Right hindlimb (tissue), 1 donor: ENCODE results near the gene ASH1L.
A peak's percentile ranks its signal among the peaks of the same experiment; 100 is the strongest.

Experiments used
- DNase-seq: peaks from one replicate; pipeline ENCODE4 v3.0.0-alpha.2; 2018

Gene ASH1L

DNA sequence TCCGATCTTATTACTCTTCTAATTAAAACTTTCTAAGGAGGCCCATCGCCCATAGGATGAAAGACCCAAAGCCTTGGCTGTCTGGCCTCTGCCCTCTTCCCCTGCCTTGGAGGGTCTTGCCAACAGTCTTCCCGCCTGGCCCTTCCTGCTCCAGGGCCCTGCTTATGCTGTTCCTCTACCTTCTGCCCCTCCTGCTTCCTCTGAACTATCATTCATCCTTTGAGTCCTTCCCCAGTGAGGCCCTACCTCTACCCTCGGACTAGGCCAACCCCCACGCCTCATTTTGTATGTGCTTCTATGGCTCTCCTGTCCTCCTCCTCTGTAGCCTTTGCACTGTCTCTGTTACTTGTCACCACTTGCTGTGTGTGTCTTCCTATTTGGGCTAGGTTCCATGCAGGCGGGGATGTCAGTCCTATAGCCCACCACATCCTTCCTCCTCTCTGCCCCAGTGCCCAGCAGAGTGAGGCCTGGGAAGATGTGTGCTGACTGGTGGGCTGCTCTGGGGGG is 236.5 kb downstream of the ASH1L start:
- DNase-seq: no peak

DNA sequence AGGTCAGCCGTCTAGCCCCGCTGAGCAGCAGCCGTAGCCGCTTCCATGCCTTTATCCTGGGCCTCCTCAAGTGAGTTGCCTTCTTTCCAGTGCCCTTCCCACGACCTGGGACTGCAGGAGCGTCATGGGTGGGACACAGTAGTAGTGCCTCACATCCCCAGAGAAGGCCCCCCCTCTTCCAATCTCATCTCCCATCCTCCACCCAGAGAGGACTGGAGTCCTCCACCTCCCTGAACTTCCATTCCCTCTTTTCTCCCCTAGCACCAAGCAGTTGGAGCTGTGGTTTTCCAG is 237.1 kb downstream of the ASH1L start:
- DNase-seq: no peak

DNA sequence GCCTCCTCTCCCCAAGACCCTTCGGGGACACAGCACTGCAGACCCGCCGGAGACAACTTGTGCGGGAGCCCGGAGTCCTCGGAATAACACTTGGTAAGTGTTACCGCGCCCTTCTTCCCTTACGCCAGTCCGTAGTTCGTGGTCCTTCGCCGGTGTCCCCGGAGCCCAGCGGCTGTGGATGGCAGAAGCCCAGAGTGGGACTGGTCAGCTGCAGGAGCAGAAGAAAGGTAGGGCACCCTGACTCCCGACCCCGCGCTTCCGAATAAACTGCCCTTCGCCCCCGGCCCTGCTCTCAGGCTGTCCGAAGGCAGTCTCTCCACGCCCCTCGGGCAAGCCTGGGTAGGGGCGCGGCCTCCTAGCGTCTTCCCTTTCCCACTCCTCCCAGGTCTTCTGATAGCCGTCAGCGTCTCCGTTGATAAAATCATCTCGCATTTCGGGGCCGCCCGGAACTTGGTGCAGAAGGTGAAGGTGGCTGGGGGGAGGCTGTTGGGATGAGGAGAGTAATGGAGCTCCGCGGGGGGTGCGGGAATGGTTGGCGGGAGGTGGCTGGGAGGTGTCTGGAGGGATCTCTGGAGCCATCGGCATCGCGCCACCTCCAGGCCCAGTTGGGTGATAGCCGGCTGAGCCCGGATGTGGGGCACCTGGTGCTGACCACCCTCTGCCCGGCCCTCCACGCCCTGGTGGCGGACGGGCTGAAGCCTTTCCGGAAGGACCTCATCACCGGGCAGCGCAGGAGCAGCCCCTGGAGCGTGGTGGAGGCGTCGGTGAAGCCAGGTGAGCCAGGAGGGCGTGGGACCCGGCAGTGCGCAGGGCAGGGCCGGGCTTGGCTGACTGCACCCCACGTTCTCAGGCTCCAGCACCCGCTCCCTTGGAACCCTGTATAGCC is 237.6 kb downstream of the ASH1L start:
- DNase-seq: no peak

DNA sequence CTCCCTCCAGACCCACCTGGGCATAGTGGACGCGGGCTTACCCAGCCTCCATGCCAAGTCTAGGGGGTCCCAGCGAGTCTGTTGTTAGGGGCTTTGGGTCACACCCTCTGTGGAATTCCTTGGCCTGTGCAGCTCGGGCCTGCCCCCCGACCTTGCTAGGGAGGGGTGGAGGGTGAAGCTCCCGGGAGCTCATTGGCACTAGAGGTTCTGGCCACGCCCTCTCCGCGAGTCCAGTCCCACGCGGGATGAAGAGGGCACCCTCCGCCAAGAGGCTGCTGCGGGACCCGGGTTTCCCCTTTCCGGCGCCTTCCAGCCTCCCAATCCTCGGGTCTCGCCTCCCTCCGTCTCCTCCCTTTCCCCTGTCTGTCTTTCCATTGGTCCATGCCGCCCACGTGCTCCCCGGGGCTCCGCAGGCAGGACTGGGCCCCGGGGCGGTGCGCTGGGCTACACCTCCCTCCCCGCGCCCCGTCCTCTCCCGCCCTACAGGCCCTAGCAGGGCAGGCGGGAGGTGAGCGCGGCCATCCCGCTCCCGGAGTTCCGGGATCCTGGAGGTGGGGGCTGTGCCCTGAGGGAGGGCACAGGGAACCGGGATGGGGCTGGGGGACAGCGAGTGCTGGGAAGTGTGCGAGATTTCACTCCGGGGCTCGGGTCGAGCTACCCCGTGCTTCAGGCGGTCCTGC is 238.4 kb downstream of the ASH1L start:
- DNase-seq: peak; percentile 97

DNA sequence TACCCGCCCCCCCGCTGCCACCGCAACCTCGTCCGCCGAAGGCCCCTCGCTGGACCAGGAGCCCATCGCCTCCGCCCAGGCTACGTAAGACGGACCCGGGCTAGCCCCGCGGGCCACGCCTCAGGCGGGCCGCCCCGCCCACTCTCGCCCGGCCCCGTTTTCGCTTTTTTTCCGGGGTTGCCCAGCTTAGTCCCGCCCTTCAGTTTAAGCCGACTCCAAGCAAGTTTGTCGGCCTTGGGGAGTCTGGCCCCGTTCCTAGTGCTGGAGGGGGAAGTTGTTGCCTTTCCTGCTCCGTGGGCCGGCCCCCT is 238.9 kb downstream of the ASH1L start:
- DNase-seq: peak; percentile 95

- DNase-seq: peak; percentile 96
Observed at GRCh38 chr1:155322953-155323728, 239.5 kb downstream of the ASH1L start.

GRCh38 chr1:155322571-155322952 is 240.0 kb downstream of the ASH1L start:
- no peak for DNase-seq

DNA sequence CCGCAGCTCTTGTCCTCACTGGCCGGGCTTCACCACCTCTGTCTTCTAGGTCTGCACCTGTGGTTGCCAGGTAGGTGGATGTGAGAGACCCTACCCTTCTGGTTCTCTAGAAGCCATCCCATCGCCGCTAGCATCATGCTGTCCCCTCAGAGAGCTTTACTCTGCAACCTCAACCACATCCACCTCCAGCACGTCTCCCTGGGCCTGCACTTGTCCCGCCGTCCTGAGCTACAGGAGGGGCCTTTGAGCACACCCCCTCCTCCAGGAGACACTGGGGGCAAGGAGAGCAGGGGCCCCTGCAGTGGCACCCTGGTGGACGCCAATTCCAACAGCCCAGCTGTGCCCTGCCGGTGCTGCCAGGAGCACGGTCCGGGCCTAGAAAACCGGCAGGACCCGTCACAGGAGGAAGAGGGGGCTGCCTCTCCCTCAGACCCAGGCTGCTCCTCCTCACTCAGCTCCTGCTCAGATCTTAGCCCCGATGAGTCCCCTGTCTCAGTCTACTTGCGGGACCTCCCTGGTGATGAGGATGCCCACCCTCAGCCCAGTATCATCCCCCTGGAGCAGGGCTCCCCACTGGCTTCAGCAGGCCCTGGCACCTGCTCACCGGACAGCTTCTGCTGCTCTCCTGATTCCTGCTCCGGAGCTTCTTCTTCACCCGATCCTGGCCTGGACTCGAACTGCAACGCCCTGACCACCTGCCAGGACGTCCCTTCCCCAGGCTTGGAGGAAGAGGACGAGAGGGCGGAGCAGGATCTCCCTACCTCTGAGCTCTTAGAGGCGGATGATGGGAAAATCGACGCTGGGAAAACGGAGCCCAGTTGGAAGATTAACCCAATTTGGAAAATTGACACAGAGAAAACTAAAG is 240.7 kb downstream of the ASH1L start:
- peak; percentile 39 for DNase-seq

DNA sequence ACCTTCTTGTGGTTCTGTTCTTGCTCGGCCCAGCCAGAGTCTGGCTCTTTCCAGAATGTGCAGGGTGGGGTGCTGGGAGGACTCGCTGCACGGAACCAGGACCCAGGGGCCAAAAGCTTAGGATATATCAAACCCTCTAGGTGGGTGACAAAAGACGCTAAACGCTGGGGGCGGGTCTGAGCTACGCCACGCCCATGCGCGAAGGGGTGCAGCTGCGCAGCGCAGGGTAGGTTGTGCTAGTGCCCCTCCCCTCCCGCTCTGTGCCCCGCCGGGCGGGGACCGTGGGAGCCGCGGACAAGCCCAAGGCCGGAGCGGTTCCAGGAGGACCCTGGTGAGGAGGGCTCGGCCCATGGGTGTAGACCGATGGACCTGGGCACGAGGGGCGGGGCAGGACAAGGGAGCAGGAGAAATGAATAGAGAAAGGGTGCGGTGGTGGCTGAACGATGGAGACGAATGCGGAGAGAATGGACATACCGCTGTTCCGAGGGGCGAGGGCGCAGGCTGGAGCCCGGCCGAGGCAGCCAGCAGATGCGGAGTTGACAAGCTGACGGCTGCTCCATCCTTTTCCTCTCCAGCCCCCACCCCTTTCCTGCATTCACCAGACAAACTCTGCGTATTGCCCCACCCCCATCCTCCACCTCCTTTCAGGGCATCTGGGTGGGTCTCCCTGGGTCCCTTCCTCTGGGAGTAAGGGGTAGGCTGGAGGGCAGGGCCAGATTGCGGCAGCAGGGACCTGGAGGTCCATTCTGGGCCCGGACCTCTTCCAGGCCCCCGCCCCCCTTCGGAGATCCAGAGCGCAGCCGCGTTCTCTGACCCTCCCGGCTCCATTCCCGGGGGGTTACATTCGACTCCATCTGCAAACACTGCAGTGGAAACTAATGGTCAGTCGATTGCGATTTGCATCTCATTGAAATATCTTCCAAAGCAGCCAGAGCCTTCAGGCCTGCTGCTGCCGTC is 241.7 kb downstream of the ASH1L start, which contains the start of gene RUSC1:
RUSC1 (plus strand) TSS at position 234 of the 957 bp plus-strand sequence. CDS start 880 bp downstream, outside the sequence.
- peak; percentile 89 for DNase-seq

- DNase-seq: no peak
Observed at GRCh38 chr1:155320252-155320651, 242.4 kb downstream of the ASH1L start.

GRCh38 chr1:155319536-155319935 is 243.1 kb downstream of the ASH1L start:
- DNase-seq: no peak

GRCh38 chr1:155318082-155318481 is 244.5 kb downstream of the ASH1L start:
- DNase-seq: no peak

DNA sequence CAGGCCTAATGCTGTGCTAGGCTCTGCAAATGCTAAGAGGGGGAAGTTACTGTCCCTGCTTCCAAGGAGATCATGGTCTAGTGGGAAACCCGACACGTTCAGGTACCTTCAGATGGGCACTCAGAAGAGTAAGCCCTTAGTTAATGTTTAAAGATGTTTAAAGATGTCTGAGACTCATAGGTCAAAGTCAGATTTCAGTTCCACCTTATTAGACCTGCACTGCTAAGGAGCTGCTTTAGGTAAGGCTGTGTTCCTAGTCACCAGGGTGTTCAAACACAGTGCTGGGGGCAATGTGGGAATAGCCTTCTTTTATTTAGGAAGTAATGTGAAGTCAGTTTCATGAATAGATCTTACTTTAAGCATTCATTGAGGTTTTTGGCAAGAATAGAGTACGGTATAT is 245.7 kb downstream of the ASH1L start:
- no peak for DNase-seq

DNA sequence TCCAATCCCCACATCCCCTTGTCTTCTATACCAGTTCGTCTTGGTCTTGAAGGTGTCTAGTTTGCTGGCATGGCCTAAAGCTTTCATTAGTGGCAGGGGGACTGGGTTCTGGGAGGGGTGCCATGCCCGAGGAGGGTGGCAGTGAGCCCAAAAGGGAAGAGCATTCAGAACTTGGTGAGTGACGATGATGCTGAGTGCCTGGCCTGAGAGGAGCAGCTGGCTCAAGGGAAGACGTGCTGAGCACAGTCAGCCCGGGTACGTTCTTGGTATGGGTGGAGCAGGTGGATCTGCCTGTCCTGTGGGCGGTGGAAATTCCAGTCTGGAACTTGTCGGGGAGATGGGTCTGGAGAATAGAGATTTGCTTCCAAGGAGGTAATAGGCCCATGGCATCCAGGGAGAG is 249.3 kb downstream of the ASH1L start:
- no peak for DNase-seq

DNA sequence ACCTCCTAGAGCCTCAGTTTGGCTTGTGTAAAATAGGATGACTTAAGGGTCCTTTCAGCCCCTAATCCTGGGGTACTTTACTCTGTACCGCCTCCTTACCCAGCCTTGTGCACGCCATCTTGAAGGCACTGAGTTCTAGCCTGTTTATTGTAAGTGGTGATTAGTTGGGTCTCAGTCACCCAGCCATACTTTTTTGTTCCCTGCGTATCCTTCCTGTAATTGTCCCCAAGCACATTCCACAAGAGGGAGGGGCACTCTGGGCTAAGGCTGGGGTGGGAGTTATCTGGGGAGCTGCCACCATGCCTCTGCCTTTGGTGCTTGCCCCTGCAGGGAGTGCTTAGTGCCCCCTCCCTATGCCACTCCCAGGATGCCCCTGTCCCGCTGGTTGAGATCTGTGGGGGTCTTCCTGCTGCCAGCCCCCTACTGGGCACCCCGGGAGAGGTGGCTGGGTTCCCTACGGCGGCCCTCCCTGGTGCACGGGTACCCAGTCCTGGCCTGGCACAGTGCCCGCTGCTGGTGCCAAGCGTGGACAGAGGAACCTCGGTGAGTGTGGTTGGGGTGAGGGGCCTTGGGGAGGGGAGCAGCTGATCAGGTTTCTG is 253.1 kb downstream of the ASH1L start:
- DNase-seq: no peak

DNA sequence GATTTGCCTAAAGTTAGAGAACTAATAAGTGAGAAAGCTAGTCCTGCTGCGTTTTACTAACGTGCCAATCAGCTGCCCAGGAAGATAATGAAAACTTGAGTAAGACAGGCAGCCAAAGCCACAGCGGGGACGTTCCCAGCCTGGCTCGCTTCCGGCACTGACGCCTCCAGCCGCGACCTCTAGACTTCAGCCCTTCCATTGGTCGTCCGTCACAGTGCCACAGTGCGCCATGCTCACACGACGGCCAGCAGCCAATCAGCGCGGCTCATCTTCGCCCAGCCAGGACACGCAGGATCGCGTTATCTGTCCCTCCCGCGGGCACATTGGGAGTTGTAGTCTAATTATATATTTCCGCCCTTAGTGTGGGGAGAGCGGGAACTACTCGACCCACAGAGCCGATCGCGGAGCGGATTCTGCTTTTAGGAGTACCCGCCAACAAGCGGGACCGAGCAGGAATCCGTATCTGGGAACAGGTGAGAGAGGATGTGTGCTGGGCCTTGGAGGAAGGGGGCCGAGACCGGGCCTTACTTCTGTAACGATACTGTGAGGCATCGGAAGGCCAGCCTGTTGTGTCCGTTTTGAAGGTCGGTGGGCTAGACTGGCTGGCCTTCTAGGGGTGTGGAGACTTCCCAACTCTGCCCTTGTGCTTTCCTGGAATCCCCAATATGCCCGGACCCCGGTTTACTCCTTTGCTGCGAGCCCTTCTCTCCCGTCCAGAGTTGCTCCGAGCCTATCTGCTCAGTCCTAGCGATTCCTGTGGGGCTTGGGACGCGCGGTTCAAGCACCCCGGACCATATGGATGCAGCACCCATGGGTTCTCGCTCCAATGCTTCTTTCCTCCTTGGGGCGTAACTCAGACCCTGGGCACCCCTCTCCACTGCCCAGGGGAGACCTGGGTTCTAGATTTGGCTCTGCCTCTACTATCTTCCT is 253.8 kb downstream of the ASH1L start, which contains the start of gene FDPS:
FDPS (plus strand) TSS at position 374 of the 930 bp plus-strand sequence. CDS start 924 bp downstream, outside the sequence.
- peak; percentile 100 for DNase-seq

GRCh38 chr1:155307247-155307740 is 255.3 kb downstream of the ASH1L start:
- peak; percentile 35 for DNase-seq

DNA sequence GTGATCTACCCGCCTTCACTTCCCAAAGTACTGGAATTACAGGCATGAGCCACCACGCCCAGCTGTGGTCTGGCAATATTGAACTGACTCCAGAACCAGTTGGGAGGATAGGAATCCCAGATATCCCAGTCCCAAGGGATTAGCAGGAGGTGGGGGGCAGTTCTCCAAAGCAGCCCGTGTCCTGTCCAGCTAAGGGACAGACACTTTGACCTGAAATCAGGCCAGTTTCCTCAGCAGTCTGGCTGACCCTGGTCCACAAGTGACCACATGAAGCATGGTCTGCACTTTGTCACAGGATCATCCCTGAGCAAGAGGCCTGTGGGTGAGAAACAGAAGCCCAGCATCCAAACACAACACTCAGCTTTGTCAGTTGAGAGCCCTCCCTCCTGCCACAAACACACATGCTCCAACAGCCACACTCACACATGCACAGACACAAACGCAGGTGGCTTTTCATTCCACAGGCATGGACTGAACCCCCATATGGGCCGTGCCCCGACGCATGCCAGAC is 256.7 kb downstream of the ASH1L start:
- DNase-seq: no peak

DNA sequence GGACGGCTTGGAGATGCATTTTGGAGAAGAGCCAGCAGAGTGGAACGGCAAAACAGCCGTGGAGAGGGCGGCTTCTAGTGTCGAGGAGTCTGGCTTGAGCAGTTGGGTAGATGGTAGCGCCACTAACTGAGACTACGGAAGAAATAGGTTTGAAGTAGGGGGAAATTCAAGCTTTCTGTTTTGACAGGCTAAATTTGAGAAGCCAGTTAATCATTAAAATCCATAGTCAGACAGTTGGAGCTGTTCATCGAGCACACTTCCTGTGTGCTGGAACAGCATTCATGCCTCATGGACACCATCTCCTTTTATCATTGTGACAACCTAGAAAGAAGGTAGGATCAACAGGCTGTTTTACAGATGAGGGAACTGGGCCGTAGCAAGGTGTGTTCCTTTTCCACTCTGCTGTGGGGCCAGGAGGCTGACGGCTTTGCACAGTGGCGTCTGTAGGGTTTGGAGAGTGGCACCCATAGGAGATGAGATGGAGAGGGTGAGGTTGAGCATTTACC is 258.0 kb downstream of the ASH1L start:
- no peak for DNase-seq
